ENCODE measurements around the gene SCAMP2. TPM values are rescaled to one million over a fixed set of nuclear protein-coding genes. Genes with fewer than 3 reads are reported as not detected.

The SCAMP2 gene
- total RNA-seq, 1 experiment from 2014 or later: 121 TPM

DNA sequence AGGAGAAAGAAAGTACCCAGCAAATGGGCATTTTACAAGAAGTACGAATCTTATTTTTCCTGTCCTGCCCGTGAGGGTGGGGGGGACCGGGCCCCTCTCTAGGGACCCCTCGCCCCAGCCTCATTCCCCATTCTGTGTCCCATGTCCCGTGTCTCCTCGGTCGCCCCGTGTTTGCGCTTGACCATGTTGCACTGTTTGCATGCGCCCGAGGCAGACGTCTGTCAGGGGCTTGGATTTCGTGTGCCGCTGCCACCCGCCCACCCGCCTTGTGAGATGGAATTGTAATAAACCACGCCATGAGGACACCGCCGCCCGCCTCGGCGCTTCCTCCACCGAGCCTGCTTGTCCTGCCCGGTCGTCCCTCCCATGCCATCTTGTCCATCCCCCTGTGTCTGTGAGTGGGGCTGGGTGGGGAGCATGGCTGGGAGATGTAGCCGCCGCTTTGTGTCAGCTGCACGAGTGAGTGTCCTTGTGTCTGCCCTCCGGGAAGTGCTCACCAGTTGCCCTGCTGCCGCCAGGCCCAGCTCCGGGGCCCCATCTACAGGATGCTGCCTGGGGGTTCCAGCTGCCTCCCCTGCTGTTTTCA, 70.2 kb downstream of the SCAMP2 start:
- no TSS peak for BruUV-seq (replicated peaks)
- ChIA-PET POLR2A (no interaction called here), CTCF (no interaction called here)
- H3K9me3 ChIP-seq (ENCODE audit: control insufficient read depth, insufficient read depth, low read depth, low read length): no peaks in the 10 kb centered on the region
- intact Hi-C loops (cut with micrococcal nuclease; ENCODE audit: unreplicated experiment) (no loop called here), in situ Hi-C loops (cut with HindIII; ENCODE audit: low pct_unique_long_range_greater_than_20kb, low sequenced_read_pairs) (no loop called here)
- ATAC-seq: no peak
- TF ChIP-seq SIN3A (IDR thresholded peaks at IDR 0.05; ENCODE audit: borderline replicate concordance, insufficient read depth, low read depth, low read length): no peak
- TF ChIP-seq POLR2AphosphoS5 (IDR thresholded peaks at IDR 0.05; ENCODE audit: low read depth, low read length): no peak
- TF ChIP-seq, protein P1, sequence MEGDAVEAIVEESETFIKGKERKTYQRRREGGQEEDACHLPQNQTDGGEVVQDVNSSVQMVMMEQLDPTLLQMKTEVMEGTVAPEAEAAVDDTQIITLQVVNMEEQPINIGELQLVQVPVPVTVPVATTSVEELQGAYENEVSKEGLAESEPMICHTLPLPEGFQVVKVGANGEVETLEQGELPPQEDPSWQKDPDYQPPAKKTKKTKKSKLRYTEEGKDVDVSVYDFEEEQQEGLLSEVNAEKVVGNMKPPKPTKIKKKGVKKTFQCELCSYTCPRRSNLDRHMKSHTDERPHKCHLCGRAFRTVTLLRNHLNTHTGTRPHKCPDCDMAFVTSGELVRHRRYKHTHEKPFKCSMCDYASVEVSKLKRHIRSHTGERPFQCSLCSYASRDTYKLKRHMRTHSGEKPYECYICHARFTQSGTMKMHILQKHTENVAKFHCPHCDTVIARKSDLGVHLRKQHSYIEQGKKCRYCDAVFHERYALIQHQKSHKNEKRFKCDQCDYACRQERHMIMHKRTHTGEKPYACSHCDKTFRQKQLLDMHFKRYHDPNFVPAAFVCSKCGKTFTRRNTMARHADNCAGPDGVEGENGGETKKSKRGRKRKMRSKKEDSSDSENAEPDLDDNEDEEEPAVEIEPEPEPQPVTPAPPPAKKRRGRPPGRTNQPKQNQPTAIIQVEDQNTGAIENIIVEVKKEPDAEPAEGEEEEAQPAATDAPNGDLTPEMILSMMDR (IDR thresholded peaks at IDR 0.05): no peak
- TF ChIP-seq TCF7L2 (IDR thresholded peaks at IDR 0.05; ENCODE audit: low read depth, low read length): no peak
- peaks cover 2% of the 10 kb centered on the region; the same call in 1 of the 2 replicates for H3K36me3 ChIP-seq (ENCODE audit: control insufficient read depth, insufficient read depth, low read length)
- H3K27ac ChIP-seq (ENCODE audit: low read length): no peak overlapping the region
- H3K4me1 ChIP-seq (ENCODE audit: control insufficient read depth, insufficient read depth, low read length): peaks cover 7% of the 10 kb centered on the region; the same call in 1 of the 2 replicates
- no peak overlapping the region for H3K4me3 ChIP-seq (ENCODE audit: low read depth in 2 of 2, low read length in 2 of 2)
- DNase-seq (ENCODE audit: low read depth, low spot score): no peak
- H3K27me3 ChIP-seq (ENCODE audit: control insufficient read depth, insufficient read depth, low read length): no peaks in the 10 kb centered on the region

DNA sequence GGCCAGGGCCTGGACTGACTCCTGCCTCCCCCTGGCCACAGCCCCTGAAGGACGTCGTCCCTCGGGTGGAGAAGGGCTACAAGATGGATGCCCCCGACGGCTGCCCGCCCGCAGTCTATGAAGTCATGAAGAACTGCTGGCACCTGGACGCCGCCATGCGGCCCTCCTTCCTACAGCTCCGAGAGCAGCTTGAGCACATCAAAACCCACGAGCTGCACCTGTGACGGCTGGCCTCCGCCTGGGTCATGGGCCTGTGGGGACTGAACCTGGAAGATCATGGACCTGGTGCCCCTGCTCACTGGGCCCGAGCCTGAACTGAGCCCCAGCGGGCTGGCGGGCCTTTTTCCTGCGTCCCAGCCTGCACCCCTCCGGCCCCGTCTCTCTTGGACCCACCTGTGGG, 70.9 kb downstream of the SCAMP2 start:
- intact Hi-C loops (cut with micrococcal nuclease; ENCODE audit: unreplicated experiment) (no loop called here), in situ Hi-C loops (cut with HindIII; ENCODE audit: low pct_unique_long_range_greater_than_20kb, low sequenced_read_pairs) (no loop called here)
- Histone ChIP-seq H3K27me3 (ENCODE audit: control insufficient read depth, insufficient read depth, low read length) (no peaks in the 10 kb centered on the region), H3K4me1 (ENCODE audit: control insufficient read depth, insufficient read depth, low read length) (peaks cover 7% of the 10 kb centered on the region; the same call in 1 of the 2 replicates), H3K4me3 (ENCODE audit: low read depth in 2 of 2, low read length in 2 of 2) (no peak overlapping the region), H3K36me3 (ENCODE audit: control insufficient read depth, insufficient read depth, low read length) (peaks cover 2% of the 10 kb centered on the region; the same call in 1 of the 2 replicates), H3K27ac (ENCODE audit: low read length) (no peak overlapping the region), H3K9me3 (ENCODE audit: control insufficient read depth, insufficient read depth, low read depth, low read length) (no peaks in the 10 kb centered on the region)
- CTCF ChIA-PET: no interaction called here
- POLR2A ChIA-PET: no interaction called here
- TSS peak; percentile 77 for BruUV-seq (replicated peaks)
- no peak for DNase-seq (ENCODE audit: low read depth, low spot score)
- ATAC-seq: no peak
- TF ChIP-seq TCF7L2 (IDR thresholded peaks at IDR 0.05; ENCODE audit: low read depth, low read length): no peak

- H3K4me3 ChIP-seq (ENCODE audit: low read depth in 2 of 2, low read length in 2 of 2): no peak overlapping the region
- H3K27me3 ChIP-seq (ENCODE audit: control insufficient read depth, insufficient read depth, low read length): no peaks in the 10 kb centered on the region
- ChIA-PET CTCF (no interaction called here), POLR2A (interaction anchor here (0.5 kb wide), 1 partner anchor 94 kb away, joined by 6 read pairs; no protein-coding TSS in a partner anchor)
- no peaks in the 10 kb centered on the region for H3K9me3 ChIP-seq (ENCODE audit: control insufficient read depth, insufficient read depth, low read depth, low read length)
- H3K36me3 ChIP-seq (ENCODE audit: control insufficient read depth, insufficient read depth, low read length): peaks cover 2% of the 10 kb centered on the region; the same call in 1 of the 2 replicates
- ATAC-seq: no peak
- intact Hi-C loops (cut with micrococcal nuclease; ENCODE audit: unreplicated experiment) (loop anchor here (2.0 kb wide), 1 partner anchor 31 kb away; no protein-coding TSS in a partner anchor), in situ Hi-C loops (cut with HindIII; ENCODE audit: low pct_unique_long_range_greater_than_20kb, low sequenced_read_pairs) (no loop called here)
- H3K27ac ChIP-seq (ENCODE audit: low read length): no peak overlapping the region
- no TSS peak for BruUV-seq (replicated peaks)
- no peak for DNase-seq (ENCODE audit: low read depth, low spot score)
- H3K4me1 ChIP-seq (ENCODE audit: control insufficient read depth, insufficient read depth, low read length): peaks cover 7% of the 10 kb centered on the region; the same call in 1 of the 2 replicates
- TF ChIP-seq REST (IDR thresholded peaks at IDR 0.05; ENCODE audit: insufficient read depth in 1 of 2, low read depth in 2 of 2, low read length in 1 of 2): no peak
- TF ChIP-seq, protein P1 (IDR thresholded peaks at IDR 0.05): no peak
- no peak for TF ChIP-seq POLR2AphosphoS5 (IDR thresholded peaks at IDR 0.05; ENCODE audit: low read depth, low read length)
- no peak for TF ChIP-seq SIN3A (IDR thresholded peaks at IDR 0.05; ENCODE audit: borderline replicate concordance, insufficient read depth, low read depth, low read length)
- no peak for TF ChIP-seq TCF7L2 (IDR thresholded peaks at IDR 0.05; ENCODE audit: low read depth, low read length)
Measured at GRCh38 chr15:74801311-74801997, 71.7 kb downstream of the SCAMP2 start.
